CD14-positive monocyte (primary cell): Measurements from ENCODE around the gene TANC2. TPM values are rescaled to one million over a fixed set of nuclear protein-coding genes. Genes with fewer than 3 reads are reported as not detected.

ENCODE experiments used
- DNase-seq, 3 donors: peaks; one replicate each; pipeline ENCODE4 v3.0.0-alpha.2; 2011 to 2022
- H2AFZ ChIP-seq: 2 replicates; pipeline ENCODE4 v1.6.0; 2012; ENCODE audit warnings: mild to moderate bottlenecking, low read depth, low read length, inconsistent platforms; ENCODE audit not compliant: insufficient read depth, poor library complexity, severe bottlenecking
- H3K27ac ChIP-seq, 2 donors: 1 replicate in 1 of 2; 2 replicates in 1 of 2; pipeline ENCODE4 v1.5.1; 2012 to 2013; ENCODE audit warnings: low read length in 2 of 2, control low read depth in 1 of 2, inconsistent platforms in 1 of 2, low read depth in 1 of 2, mild to moderate bottlenecking in 1 of 2
- H3K27me3 ChIP-seq, 2 donors: one replicate each; pipeline versions ENCODE4 v1.6.0 to v1.6.1; 2011 to 2013; ENCODE audit warnings: low read length in 2 of 2; ENCODE audit not compliant: control insufficient read depth in 2 of 2, insufficient read depth in 2 of 2
- H3K36me3 ChIP-seq, 2 donors: replicated peaks in 1 of 2; 1 replicate in 1 of 2; 2 replicates in 1 of 2; pipeline versions ENCODE4 v1.5.1 to v1.6.1; 2012 to 2013; ENCODE audit warnings: low read length in 2 of 2, control low read depth in 1 of 2, inconsistent platforms in 1 of 2, mild to moderate bottlenecking in 1 of 2; ENCODE audit not compliant: insufficient read depth in 2 of 2, control insufficient read depth in 1 of 2
- H3K4me1 ChIP-seq, 2 donors: 1 replicate in 1 of 2; 2 replicates in 1 of 2; pipeline versions ENCODE4 v1.5.1 to v1.6.1; 2012 to 2013; ENCODE audit warnings: low read length in 2 of 2, control low read depth in 1 of 2, inconsistent platforms in 1 of 2, mild to moderate bottlenecking in 1 of 2, moderate library complexity in 1 of 2; ENCODE audit not compliant: insufficient read depth in 2 of 2, control insufficient read depth in 1 of 2
- H3K4me2 ChIP-seq: replicated peaks from 2 replicates; pipeline ENCODE3; 2012; ENCODE audit warnings: low read length, moderate library complexity, mild to moderate bottlenecking; ENCODE audit not compliant: poor library complexity, severe bottlenecking; ENCODE audit errors: extremely low read depth
- H3K4me3 ChIP-seq, 3 experiments: fragments of 200-600 bp in 1 of 3; sonication (generic) in 1 of 3; replicated peaks in 1 of 3; 1 replicate in 2 of 3; 2 replicates in 1 of 3; pipeline ENCODE4 v1.5.1; 2011 to 2013; ENCODE audit warnings: low read length in 3 of 3, mild to moderate bottlenecking in 3 of 3, control low read depth in 2 of 3, low read depth in 2 of 3, inconsistent platforms in 1 of 3, moderate library complexity in 1 of 3
- H3K79me2 ChIP-seq: 2 replicates; pipeline ENCODE4 v1.6.0; 2012; ENCODE audit warnings: mild to moderate bottlenecking, control low read depth, inconsistent platforms, low read length, moderate library complexity; ENCODE audit not compliant: insufficient read depth
- H3K9ac ChIP-seq: 2 replicates; pipeline ENCODE4 v1.6.0; 2017; ENCODE audit warnings: low read length, mild to moderate bottlenecking; ENCODE audit not compliant: insufficient read depth, poor library complexity, severe bottlenecking
- H3K9me3 ChIP-seq, 2 donors: replicated peaks in 1 of 2; 1 replicate in 1 of 2; 2 replicates in 1 of 2; pipeline versions ENCODE4 v1.5.1 to v1.6.1; 2012 to 2013; ENCODE audit warnings: low read length in 2 of 2, control low read depth in 1 of 2; ENCODE audit not compliant: control insufficient read depth in 1 of 2, insufficient read depth in 1 of 2
- H4K20me1 ChIP-seq: 2 replicates; pipeline ENCODE4 v1.6.0; 2012; ENCODE audit warnings: mild to moderate bottlenecking, low read length, control low read depth, moderate library complexity; ENCODE audit not compliant: insufficient read depth
- H3K27ac Mint-ChIP-seq, 7 donors: one replicate each; pipeline ENCODE4 v1.8.0; 2020; ENCODE audit warnings: mild to moderate bottlenecking in 7 of 7, mixed read lengths in 7 of 7, moderate library complexity in 6 of 7, inconsistent platforms in 2 of 7
- H3K27me3 Mint-ChIP-seq, 3 donors: one replicate each; pipeline ENCODE4 v1.8.0; 2021 to 2022; ENCODE audit warnings: low read depth in 3 of 3, mild to moderate bottlenecking in 3 of 3, mixed read lengths in 3 of 3, moderate library complexity in 3 of 3, inconsistent platforms in 1 of 3
- H3K36me3 Mint-ChIP-seq, 2 donors: one replicate each; pipeline ENCODE4 v1.8.0; 2020; ENCODE audit warnings: mixed read lengths in 2 of 2, inconsistent platforms in 1 of 2, mild to moderate bottlenecking in 1 of 2
- H3K4me1 Mint-ChIP-seq: one replicate; pipeline ENCODE4 v1.8.0; 2020; ENCODE audit warnings: mild to moderate bottlenecking, mixed read lengths
- H3K4me3 Mint-ChIP-seq, 2 donors: one replicate each; pipeline ENCODE4 v1.8.0; 2020; ENCODE audit warnings: mild to moderate bottlenecking in 2 of 2, mixed read lengths in 2 of 2, moderate library complexity in 1 of 2
- H3K9me3 Mint-ChIP-seq, 7 donors: one replicate each; pipeline ENCODE4 v1.8.0; 2020 to 2022; ENCODE audit warnings: mixed read lengths in 7 of 7, mild to moderate bottlenecking in 6 of 7, moderate library complexity in 6 of 7, inconsistent platforms in 2 of 7
- CTCF ChIP-seq: fragments of 200-600 bp; IDR thresholded peaks from one replicate; pipeline ENCODE4 v1.8.0; 2022; ENCODE audit warnings: antibody characterized with exemption, mild to moderate bottlenecking
- WGBS: methylation state at CpG from one replicate; pipeline ENCODE4 v1.1.5; 2013; ENCODE audit warnings: missing lambda C conversion rate; ENCODE audit not compliant: insufficient coverage; 5-methylcytosine and 5-hydroxymethylcytosine counted together
- intact Hi-C, 2 donors: fragments of 100-400 bp; cut with micrococcal nuclease; formaldehyde crosslinking; loops; one replicate each; pipeline versions ENCODE4 v1.15.0 to v1.15.1; 2023
- polyA plus RNA-seq, 3 donors: library from polyadenylated mRNA; depleted of rRNA in 1 of 3; unstranded in 2 of 3; stranded (reverse) in 1 of 3; fragments of 300-500 nt in 2 of 3; fragments of >200 nt in 1 of 3; fragmentation: Illumina TruSeq in 2 of 3; gene quantifications; 1 replicate in 2 of 3; 2 replicates in 1 of 3; pipeline ENCODE4 v1.2.3, GENCODE V29; 2012 to 2021

TANC2 gene
- polyA plus RNA-seq, 3 donors, result 0.27 to 6.5 (median 0.34) TPM

- WGBS, result no CpG with 5 or more reads among the region's 3 CpGs
- Mint-ChIP-seq H3K9me3 (peaks cover 0 to 1% (median 0%) of the 10 kb centered on the region in 7 donors), H3K27ac (no peak overlapping the region), H3K27me3 (peaks cover 0 to 2% (median 0%) of the 10 kb centered on the region in 3 donors), H3K36me3 (no peaks in the 10 kb centered on the region), H3K4me1 (no peaks in the 10 kb centered on the region), H3K4me3 (no peak overlapping the region)
- Histone ChIP-seq H3K4me3 (no peak overlapping the region), H3K36me3 (no peaks in the 10 kb centered on the region), H3K4me1 (no peaks in the 10 kb centered on the region), H4K20me1 (no peaks in the 10 kb centered on the region), H3K27ac (no peak overlapping the region), H3K9me3 (no peaks in the 10 kb centered on the region), H3K4me2 (no peak overlapping the region), H3K79me2 (no peaks in the 10 kb centered on the region), H3K27me3 (no peaks in the 10 kb centered on the region), H3K9ac (no peak overlapping the region), H2AFZ (no peak overlapping the region)
- intact Hi-C loops, result no loop called here
- TF ChIP-seq CTCF, result no peak
- no peak for DNase-seq
These were observed 17.0 kb upstream of the TANC2 start for GRCh38 chr17:62949036-62949435.

- no peaks in the 10 kb centered on the region for H3K9me3 ChIP-seq
- H3K4me2 ChIP-seq, result no peak overlapping the region
- no peaks in the 10 kb centered on the region for H3K4me1 ChIP-seq
- DNase-seq, result no peak
- no peaks in the 10 kb centered on the region for H3K27me3 ChIP-seq
- H3K4me3 Mint-ChIP-seq, result no peak overlapping the region
- no peaks in the 10 kb centered on the region for H4K20me1 ChIP-seq
- H3K27me3 Mint-ChIP-seq, result peaks cover 0 to 2% (median 0%) of the 10 kb centered on the region in 3 donors
- no peaks in the 10 kb centered on the region for H3K4me1 Mint-ChIP-seq
- H3K79me2 ChIP-seq, result no peaks in the 10 kb centered on the region
- no peak overlapping the region for H3K27ac Mint-ChIP-seq
- no peak overlapping the region for H3K4me3 ChIP-seq
- no peak overlapping the region for H2AFZ ChIP-seq
- H3K36me3 ChIP-seq, result no peaks in the 10 kb centered on the region
- no CpG with 5 or more reads among the region's 1 CpG for WGBS
- intact Hi-C loops, result no loop called here
- H3K27ac ChIP-seq, result no peak overlapping the region
- H3K36me3 Mint-ChIP-seq, result no peaks in the 10 kb centered on the region
- TF ChIP-seq CTCF, result no peak
- no peak overlapping the region for H3K9ac ChIP-seq
- H3K9me3 Mint-ChIP-seq, result peaks cover 0 to 3% (median 0%) of the 10 kb centered on the region in 7 donors
These were observed 16.0 kb upstream of the TANC2 start for GRCh38 chr17:62950067-62950466.
